NCI-H524 (cell line): ENCODE measurements around the gene ATP6V1B1.

Experiments used
- DNase-seq, 2 experiments: peaks; one replicate each; lab custom pipeline; 2025; lab: John Stamatoyannopoulos, UW

The ATP6V1B1 gene

GRCh38 chr2:70944111-70944690 is 8.5 kb downstream of the ATP6V1B1 start:
- DNase-seq = no peak

GRCh38 chr2:70946832-70947442 is 11.2 kb downstream of the ATP6V1B1 start:
- DNase-seq = peak; percentile 58 to 70

- no peak for DNase-seq
Observed at GRCh38 chr2:70947556-70948184, 12.0 kb downstream of the ATP6V1B1 start.

DNA sequence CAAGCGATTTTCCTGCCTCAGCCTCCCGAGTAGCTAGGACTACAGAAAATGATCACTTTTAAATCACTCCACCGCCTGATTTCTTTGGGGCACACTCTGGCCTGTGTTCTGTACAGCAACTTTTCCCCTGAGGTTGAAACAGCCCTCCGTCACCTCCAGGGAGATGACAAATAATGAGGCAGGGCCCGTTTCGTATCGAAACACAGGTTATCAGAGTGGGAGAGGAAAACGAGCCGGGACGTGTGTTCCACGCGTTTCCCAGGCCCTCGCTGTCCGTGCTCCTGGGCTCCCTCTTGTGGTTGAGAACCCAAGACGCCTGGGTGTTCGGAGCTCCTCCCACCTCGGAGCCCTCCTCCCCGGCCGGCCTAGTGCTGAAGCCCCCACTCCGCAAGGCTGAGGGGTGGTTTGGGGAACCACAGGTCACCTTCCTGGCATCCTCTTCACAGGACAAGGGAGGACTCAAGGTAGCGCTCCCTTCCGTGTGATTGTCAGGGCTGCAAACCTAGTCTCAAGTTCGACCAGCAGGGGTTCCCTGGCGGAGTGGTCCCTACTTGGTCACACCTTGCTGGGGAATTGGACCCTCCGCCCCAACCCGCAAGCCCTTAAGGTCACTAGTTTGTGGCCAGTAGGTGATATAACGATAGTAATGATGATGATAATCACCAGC is 12.8 kb downstream of the ATP6V1B1 start:
- peak; percentile 52 to 65 for DNase-seq

DNA sequence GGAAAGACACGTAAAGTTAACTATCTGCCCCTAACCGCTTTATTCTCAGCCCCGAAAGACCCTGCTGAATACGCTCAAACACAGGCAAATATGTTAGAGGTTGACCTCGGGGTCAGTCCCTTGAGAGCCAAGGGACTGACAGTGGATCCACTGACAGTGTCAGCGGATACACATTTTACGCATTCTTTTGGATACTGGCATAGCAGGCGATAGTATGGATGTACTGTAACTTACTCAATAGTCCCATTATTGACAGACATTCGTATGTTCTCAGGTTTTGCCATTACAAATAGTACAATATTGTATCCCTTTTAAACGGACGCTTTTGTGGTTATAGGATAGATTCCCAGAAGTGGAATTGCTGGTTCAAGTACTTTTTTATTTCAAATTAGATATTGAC is 13.4 kb downstream of the ATP6V1B1 start:
- DNase-seq = no peak

- DNase-seq = no peak
Observed at GRCh38 chr2:70954886-70955285, 19.2 kb downstream of the ATP6V1B1 start.

- no peak for DNase-seq
Observed at GRCh38 chr2:70956141-70956540, 20.4 kb downstream of the ATP6V1B1 start.

DNA sequence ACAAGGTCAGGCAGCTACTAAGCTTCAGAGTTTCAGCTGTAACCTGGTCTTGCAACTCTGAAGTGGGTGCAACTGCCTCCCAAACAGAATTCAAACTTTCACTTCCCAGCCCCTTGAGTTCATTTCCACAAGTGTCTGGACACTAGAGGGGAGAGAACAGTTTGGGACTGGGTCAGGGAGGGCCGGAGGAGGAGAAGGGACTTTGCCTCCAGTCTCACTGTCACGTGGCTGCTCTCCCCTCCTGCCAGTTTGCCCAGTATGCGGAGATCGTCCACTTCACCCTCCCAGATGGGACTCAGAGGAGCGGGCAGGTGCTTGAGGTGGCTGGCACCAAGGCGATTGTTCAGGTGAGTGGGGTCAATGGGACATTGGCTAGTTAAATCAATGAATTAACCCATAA is 22.1 kb downstream of the ATP6V1B1 start:
- no peak for DNase-seq

DNA sequence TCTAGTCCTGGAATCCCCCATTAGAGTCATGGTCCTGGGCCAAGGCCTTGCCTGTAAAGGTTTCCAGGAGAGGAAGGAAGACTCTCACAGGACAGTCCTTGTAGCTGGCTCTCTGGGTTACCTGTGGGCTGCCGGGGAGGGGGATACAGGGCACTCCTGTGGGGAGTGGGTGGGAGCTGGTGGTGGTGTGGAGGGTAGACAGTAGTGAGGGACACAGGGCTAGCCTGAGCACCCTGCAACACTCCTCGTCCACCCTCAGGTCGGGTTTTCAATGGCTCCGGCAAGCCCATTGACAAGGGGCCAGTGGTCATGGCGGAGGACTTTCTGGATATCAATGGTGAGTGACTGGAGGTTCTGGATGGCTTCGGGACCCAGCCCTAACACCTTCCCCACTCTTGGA is 23.1 kb downstream of the ATP6V1B1 start:
- DNase-seq = no peak

- DNase-seq = no peak
Observed at GRCh38 chr2:70959271-70959761, 23.6 kb downstream of the ATP6V1B1 start.

GRCh38 chr2:70959851-70960832 is 24.4 kb downstream of the ATP6V1B1 start:
- DNase-seq = no peak

DNA sequence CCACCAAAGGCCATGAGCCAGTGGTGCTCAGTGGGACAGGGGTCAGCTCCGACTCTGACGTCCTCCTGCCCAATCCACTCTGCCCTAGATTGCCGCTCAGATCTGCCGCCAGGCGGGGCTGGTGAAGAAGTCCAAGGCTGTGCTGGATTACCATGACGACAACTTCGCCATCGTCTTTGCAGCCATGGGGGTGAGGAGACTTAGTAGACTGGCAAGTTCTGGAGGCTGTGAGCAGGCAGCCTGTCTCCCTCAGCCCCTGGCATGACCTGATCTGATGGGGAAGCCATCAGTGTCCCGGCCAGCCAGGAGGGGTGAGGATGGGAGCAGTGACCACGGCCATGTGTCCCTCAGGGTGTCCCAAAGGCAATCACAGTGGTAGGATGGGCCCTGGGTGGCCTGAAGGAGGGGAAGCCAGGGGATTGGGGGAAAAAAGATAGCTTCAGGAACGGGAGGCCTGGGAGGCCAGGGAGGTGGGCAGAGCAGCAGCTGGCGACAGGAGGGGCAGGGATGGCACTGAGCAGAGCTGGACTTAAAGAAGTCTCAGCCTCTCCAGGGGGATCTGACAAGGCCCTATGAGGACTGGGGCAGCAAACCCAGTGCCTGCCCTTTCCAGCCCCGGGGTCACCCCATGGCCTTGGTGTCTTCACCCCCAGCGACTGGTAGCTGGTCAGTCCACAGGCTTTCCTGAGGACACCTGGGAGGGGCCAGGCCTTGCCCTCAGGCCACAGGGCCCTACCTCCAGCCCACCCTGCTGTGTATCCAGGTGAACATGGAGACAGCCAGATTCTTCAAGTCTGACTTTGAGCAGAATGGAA is 25.3 kb downstream of the ATP6V1B1 start:
- DNase-seq = no peak

GRCh38 chr2:70961648-70961994 is 25.9 kb downstream of the ATP6V1B1 start:
- no peak for DNase-seq

DNA sequence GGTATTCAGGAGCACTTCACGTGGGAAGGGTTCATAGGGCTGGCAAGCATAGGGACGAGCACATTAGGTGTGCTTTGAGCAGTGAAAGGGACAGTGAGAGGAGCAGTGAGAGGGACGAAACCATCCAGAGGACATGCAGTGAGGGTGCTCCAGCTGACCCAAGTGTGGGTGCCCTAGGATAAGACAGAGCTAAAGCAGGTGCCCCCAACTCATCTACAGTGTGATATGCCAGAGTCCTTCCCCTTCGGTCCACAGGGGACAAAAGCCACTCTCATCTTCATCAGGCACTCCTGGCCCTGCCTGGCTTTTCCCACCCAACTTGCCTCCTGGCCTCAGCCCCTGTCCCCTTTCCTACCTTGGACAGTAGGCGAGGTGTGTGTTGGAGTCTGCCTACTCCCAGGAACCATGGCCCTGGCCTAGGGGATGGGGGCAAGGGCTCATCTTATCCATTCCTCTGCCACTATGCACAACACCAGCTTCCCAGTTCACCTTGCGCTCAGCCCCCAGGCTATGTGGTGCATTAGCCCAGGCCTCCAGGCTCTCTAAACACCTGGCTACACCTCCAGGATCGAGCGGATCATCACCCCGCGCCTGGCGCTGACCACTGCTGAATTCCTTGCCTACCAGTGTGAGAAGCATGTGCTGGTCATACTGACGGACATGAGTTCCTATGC is 26.6 kb downstream of the ATP6V1B1 start:
- no peak for DNase-seq

GRCh38 chr2:70962885-70963878 is 27.5 kb downstream of the ATP6V1B1 start:
- no peak for DNase-seq

DNA sequence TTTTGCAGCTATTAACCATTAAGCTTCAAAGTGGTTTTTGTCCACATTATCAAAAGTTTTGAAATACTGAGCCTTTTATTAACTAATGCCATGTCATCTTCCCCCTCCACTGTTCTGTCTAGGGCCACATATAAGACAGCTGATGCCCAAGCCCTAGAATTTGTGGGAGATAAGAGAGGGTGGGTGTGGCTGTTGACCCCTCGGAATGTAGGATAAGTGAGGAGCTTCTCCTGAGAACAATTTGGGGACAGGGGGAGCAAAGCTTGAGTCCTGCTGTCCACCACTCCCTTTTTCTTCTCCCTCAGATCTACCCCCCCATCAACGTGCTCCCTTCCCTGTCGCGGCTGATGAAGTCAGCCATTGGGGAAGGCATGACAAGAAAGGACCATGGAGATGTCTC is 28.4 kb downstream of the ATP6V1B1 start:
- no peak for DNase-seq

DNA sequence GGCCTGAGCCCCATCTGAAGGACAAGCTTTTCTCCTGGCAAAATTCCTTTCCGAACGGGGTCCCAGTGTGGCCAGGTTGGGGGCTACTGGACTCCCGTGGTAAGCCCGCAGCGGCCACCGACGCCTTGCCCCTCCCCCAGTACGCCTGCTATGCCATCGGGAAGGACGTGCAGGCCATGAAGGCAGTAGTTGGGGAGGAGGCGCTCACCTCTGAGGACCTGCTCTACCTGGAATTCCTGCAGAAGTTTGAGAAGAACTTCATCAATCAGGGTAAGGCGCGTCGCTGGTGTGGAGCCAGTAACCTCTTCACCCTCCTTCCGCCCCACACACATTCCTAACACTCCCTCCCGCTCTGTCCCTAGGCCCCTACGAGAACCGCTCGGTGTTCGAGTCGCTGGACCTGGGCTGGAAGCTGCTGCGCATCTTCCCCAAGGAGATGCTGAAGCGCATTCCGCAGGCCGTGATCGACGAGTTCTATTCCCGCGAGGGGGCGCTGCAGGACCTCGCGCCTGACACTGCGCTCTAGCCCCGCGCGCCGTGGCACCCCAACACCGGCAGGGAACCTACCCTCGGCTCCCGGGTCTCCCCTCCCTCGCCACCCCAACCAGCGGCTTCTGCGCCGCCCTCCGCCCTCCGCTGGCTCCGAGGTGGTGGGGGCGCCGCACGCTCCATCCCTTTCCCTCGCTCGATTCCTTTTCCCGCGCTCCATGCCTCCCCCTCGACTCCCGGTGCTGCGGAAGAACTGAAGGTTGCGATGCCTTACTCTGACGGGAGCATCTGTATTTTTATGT is 29.1 kb downstream of the ATP6V1B1 start:
- no peak for DNase-seq

DNA sequence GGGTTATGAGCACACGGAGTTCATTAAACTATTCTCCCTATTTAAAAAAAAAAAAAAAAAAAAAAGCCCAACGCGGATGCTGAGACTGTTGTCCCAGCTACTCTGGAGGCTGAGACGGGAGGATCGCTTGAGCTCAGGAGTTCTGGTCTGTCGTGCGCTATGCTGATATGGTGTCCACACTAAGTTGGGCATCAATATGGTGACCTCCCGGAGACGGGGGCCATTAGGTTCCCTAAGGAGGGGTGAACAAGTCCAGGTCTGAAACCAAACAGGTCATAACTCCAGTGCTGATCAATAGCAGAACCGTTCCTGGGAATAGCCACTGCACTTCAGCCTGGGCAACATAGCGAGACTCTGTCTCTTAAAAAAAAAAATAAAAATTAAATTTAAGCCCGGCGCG is 29.8 kb downstream of the ATP6V1B1 start:
- DNase-seq = no peak
